ENCODE data around the gene SKI. TPM values are rescaled to one million over a fixed set of nuclear protein-coding genes. Genes with fewer than 3 reads are reported as not detected.
A peak's percentile ranks its signal among the peaks of the same experiment; 100 is the strongest.

SKI gene
- total and polyA plus RNA-seq, 5 donors from 2014 or later, result 0.25 to 218 (median 0.35) TPM

DNA sequence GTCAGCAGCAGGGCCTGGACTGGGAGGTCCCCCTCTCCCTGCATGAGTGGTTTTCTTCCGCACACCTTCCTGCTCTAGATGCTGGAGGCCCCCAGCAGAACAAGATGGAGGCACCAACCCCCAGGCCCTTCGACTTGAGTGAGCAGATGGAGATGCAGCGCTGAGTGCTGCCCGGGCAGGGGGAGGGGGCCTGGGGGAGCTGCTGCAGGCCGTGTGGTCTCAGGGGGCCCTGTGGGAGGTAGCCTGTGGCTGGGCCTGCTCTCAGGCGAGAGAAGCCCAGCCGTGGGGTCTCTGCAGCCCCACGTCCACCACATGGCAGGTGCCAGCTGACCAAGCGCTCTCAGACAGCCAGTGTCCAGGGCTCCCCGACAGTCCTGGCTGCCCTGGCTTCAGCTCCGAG is 32.3 kb upstream of the SKI start:
- H3K4me1 Mint-ChIP-seq, result peaks cover 0 to 36% (median 12%) of the 10 kb centered on the region in 4 donors
- H3K27me3 ChIP-seq (ENCODE audit: control insufficient read depth, insufficient read depth, low read length), result no peaks in the 10 kb centered on the region
- ATAC-seq (ENCODE audit: low read depth in 2 of 2) (no peak), DNase-seq (no peak)
- H3K36me3 Mint-ChIP-seq, result no peaks in the 10 kb centered on the region
- no peak overlapping the region for H3K4me3 Mint-ChIP-seq
- H3K4me1 ChIP-seq (ENCODE audit: control insufficient read depth, insufficient read depth, low read length, poor library complexity, severe bottlenecking), result peaks cover 36% of the 10 kb centered on the region
- peak overlapping the region; percentile 81 for H3K27ac ChIP-seq (ENCODE audit: insufficient read depth, low read length, poor library complexity, severe bottlenecking)
- no peak overlapping the region for H3K4me3 ChIP-seq (ENCODE audit: low read depth, low read length)
- peak overlapping the region in 2 of 3 donors; percentile 51 to 76 for H3K27ac Mint-ChIP-seq
- no peaks in the 10 kb centered on the region for H3K36me3 ChIP-seq (ENCODE audit: control insufficient read depth, insufficient read depth, low read length)
- H3K27me3 Mint-ChIP-seq, result no peaks in the 10 kb centered on the region
- H3K9me3 ChIP-seq (ENCODE audit: control insufficient read depth in 2 of 2, low read length in 2 of 2), result no peaks in the 10 kb centered on the region
- H3K9me3 Mint-ChIP-seq, result no peaks in the 10 kb centered on the region

DNA sequence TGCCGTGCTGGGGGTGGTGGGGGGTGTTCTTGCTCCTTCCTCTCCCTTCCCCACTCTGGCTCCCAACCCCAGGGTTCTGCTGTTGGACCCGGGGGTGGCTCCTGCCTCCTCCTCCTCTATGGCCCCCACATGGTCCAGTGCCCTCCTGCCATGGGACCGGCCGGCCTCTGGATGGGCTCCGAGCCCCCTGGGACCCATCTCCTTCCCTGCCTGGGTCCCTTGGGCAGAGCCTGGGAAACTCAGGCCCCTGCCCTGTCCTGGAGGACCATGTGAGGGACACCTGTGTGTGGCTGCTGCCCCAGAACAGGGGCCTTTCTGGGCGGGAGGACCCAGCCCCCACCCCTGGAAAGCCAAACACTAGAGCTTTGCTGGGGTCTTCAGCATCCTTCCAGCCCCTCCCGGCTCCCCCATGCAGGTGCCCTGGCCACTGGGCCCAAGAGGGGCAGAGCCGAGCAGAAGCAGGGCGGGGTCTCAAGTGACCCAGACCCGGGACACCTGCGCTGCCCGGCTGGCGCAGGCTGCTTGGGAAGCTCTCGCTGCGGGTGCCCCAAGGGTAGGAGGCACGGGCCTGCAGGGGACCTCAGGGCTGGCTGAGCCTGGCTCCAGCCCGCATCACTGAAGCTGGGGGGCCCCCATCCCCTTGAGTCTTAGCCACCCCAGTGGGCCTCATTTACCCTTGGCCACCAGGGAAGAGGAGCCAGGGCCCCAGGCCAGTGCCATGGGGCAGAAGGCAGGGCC is 31.0 kb upstream of the SKI start:
- ATAC-seq (ENCODE audit: low read depth in 2 of 2) (no peak), DNase-seq (no peak)
- Mint-ChIP-seq H3K27ac (no peak overlapping the region), H3K4me3 (no peak overlapping the region), H3K9me3 (no peaks in the 10 kb centered on the region), H3K27me3 (no peaks in the 10 kb centered on the region), H3K36me3 (no peaks in the 10 kb centered on the region), H3K4me1 (peaks cover 0 to 32% (median 9%) of the 10 kb centered on the region in 4 donors)
- H3K27ac ChIP-seq (ENCODE audit: insufficient read depth, low read length, poor library complexity, severe bottlenecking), result no peak overlapping the region
- H3K4me3 ChIP-seq (ENCODE audit: low read depth, low read length), result no peak overlapping the region
- H3K4me1 ChIP-seq (ENCODE audit: control insufficient read depth, insufficient read depth, low read length, poor library complexity, severe bottlenecking), result peaks cover 36% of the 10 kb centered on the region
- no peaks in the 10 kb centered on the region for H3K9me3 ChIP-seq (ENCODE audit: control insufficient read depth in 2 of 2, low read length in 2 of 2)
- no peaks in the 10 kb centered on the region for H3K36me3 ChIP-seq (ENCODE audit: control insufficient read depth, insufficient read depth, low read length)
- H3K27me3 ChIP-seq (ENCODE audit: control insufficient read depth, insufficient read depth, low read length), result no peaks in the 10 kb centered on the region

DNA sequence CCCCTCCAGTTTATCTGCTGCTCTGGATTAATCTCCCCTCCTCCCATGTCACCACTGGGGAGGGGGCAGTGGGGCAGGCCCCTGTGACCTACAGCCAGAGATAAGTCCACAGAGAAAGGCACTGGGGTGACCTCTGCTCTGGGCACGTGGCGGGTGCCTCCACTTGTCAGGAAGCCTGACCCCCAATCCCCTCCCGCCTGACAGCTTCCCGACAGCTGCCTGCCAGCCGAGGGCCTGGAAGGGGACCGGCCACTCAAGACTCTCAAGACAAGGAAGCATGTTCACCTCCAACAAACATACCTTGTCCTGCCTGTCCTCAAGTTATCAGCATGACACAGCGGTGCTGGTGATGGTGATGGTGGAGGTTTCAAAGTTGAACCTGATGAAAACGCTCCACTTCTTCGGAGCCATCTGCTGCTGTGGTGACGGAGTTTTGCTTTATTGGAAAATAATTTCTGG is 30.4 kb upstream of the SKI start:
- Histone ChIP-seq H3K4me1 (ENCODE audit: control insufficient read depth, insufficient read depth, low read length, poor library complexity, severe bottlenecking) (peaks cover 36% of the 10 kb centered on the region), H3K27me3 (ENCODE audit: control insufficient read depth, insufficient read depth, low read length) (no peaks in the 10 kb centered on the region), H3K4me3 (ENCODE audit: low read depth, low read length) (no peak overlapping the region), H3K27ac (ENCODE audit: insufficient read depth, low read length, poor library complexity, severe bottlenecking) (no peak overlapping the region), H3K36me3 (ENCODE audit: control insufficient read depth, insufficient read depth, low read length) (no peaks in the 10 kb centered on the region), H3K9me3 (ENCODE audit: control insufficient read depth in 2 of 2, low read length in 2 of 2) (no peaks in the 10 kb centered on the region)
- ATAC-seq (ENCODE audit: low read depth in 2 of 2) (no peak), DNase-seq (no peak)
- peak overlapping the region in 1 of 4 donors; percentile 22 for H3K4me3 Mint-ChIP-seq
- peaks cover 0 to 30% (median 9%) of the 10 kb centered on the region in 4 donors for H3K4me1 Mint-ChIP-seq
- H3K36me3 Mint-ChIP-seq, result no peaks in the 10 kb centered on the region
- H3K9me3 Mint-ChIP-seq, result no peaks in the 10 kb centered on the region
- peak overlapping the region; percentile 52 to 90 (median 62) for H3K27ac Mint-ChIP-seq
- no peaks in the 10 kb centered on the region for H3K27me3 Mint-ChIP-seq

DNA sequence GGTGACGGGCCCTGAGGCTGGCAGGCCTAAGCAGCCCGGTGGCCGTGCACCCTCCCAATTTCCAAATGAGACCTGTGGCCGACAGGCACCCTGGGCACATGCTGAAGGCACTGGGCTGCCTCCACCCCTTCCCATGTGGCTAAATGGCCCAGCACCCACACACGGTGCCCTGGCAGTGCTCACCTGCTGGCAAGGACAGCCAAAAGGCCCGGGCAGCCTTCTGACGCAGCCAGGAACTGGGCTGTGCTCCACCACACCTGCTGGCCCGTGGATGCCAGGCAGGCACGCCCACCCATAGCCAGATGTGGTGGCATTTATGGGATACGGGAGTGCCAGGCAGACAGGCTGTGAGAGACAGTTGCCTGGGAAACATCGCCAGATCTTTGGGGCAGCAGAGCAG is 29.5 kb upstream of the SKI start:
- no peaks in the 10 kb centered on the region for H3K36me3 ChIP-seq (ENCODE audit: control insufficient read depth, insufficient read depth, low read length)
- H3K4me1 ChIP-seq (ENCODE audit: control insufficient read depth, insufficient read depth, low read length, poor library complexity, severe bottlenecking), result peaks cover 34% of the 10 kb centered on the region
- no peaks in the 10 kb centered on the region for H3K27me3 Mint-ChIP-seq
- DNase-seq (no peak), ATAC-seq (ENCODE audit: low read depth in 2 of 2) (no peak)
- no peaks in the 10 kb centered on the region for H3K36me3 Mint-ChIP-seq
- peaks cover 0 to 28% (median 9%) of the 10 kb centered on the region in 4 donors for H3K4me1 Mint-ChIP-seq
- no peaks in the 10 kb centered on the region for H3K9me3 ChIP-seq (ENCODE audit: control insufficient read depth in 2 of 2, low read length in 2 of 2)
- peak overlapping the region; percentile 78 for H3K27ac ChIP-seq (ENCODE audit: insufficient read depth, low read length, poor library complexity, severe bottlenecking)
- H3K9me3 Mint-ChIP-seq, result no peaks in the 10 kb centered on the region
- H3K4me3 ChIP-seq (ENCODE audit: low read depth, low read length), result no peak overlapping the region
- peak overlapping the region; percentile 81 to 93 (median 90) for H3K27ac Mint-ChIP-seq
- peak overlapping the region; percentile 83 to 92 (median 88) for H3K4me3 Mint-ChIP-seq
- no peaks in the 10 kb centered on the region for H3K27me3 ChIP-seq (ENCODE audit: control insufficient read depth, insufficient read depth, low read length)

DNA sequence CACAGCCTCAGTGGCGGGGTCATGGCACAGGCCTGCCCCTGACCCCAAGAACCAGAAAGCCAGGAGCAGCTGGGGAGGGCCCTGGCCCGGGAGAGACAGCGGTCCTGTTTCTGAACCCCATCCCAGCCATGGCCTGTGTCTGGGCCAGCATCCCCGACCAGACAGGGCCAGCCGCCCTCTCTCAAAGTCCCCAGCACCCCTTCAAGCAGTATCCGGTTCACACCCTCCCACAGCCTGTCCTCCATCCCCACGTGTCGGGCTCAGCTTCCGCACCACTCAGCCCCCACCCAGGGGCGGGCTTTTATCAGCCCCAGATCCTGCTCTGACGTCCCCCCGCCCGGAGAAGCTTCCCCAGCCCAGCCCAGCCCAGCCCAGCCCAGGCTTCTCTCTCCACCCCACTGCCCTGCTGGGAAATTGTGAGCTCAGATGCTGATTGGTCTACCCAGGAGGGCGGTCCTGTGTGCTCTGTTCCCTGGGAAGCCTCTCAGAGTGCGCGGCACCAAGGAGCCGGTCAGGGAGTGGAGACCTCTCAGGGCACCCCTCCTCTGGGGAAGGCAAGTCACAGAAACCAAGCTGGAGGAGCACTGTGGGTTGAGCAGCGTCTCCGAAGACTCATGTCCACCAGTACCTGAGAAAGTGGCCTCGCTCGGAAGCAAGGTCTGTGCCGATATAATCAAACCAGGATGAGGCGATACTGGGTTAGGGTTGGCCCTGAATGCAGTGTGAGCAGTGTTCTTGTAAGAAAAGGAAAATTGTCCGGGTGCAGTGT is 28.9 kb upstream of the SKI start:
- H3K27me3 Mint-ChIP-seq, result no peaks in the 10 kb centered on the region
- peak overlapping the region; percentile 78 for H3K27ac ChIP-seq (ENCODE audit: insufficient read depth, low read length, poor library complexity, severe bottlenecking)
- H3K27ac Mint-ChIP-seq, result peak overlapping the region; percentile 81 to 93 (median 90)
- H3K9me3 Mint-ChIP-seq, result no peaks in the 10 kb centered on the region
- peaks cover 29% of the 10 kb centered on the region for H3K4me1 ChIP-seq (ENCODE audit: control insufficient read depth, insufficient read depth, low read length, poor library complexity, severe bottlenecking)
- H3K4me3 Mint-ChIP-seq, result peak overlapping the region; percentile 83 to 92 (median 88)
- H3K4me3 ChIP-seq (ENCODE audit: low read depth, low read length), result peak overlapping the region; percentile 75
- H3K27me3 ChIP-seq (ENCODE audit: control insufficient read depth, insufficient read depth, low read length), result no peaks in the 10 kb centered on the region
- H3K9me3 ChIP-seq (ENCODE audit: control insufficient read depth in 2 of 2, low read length in 2 of 2), result no peaks in the 10 kb centered on the region
- H3K4me1 Mint-ChIP-seq, result peaks cover 0 to 25% (median 9%) of the 10 kb centered on the region in 4 donors
- no peaks in the 10 kb centered on the region for H3K36me3 ChIP-seq (ENCODE audit: control insufficient read depth, insufficient read depth, low read length)
- no peaks in the 10 kb centered on the region for H3K36me3 Mint-ChIP-seq
- peak; percentile 69 to 97 (median 78) for DNase-seq
- peak; percentile 66 to 67 for ATAC-seq (ENCODE audit: low read depth in 2 of 2)

DNA sequence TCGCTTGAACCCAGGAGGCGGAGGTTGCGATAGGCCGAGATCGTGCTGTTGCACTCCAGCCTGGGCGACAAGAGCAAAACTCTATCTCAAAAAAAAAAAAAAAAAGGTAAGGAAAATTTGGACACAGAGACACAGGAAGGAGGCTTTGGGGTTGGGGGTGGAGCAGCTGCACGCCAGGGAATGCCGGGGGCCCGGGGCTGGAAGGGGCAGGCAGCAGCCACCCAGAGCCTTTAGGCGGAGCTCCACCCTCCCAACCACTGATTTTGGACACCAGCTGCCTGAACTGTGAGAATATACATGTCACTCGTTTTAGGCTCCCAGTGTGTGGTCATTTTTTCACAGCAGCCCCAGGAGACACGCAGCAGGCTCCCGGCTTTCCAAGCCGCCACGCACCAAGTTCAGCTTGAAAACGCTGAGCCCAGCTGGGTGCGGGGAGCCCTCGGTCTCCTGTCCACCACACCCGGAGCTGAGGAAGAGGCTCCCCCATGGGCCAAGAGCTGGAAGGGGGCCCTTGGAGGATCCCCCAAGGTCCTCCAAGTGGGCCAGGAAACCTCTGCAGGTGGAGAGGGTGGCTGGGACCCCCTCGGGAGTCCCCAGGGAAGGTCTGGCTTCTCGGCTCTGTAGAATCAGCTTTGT is 27.7 kb upstream of the SKI start:
- peak overlapping the region in 1 of 4 donors; percentile 92 for H3K4me3 Mint-ChIP-seq
- Histone ChIP-seq H3K4me1 (ENCODE audit: control insufficient read depth, insufficient read depth, low read length, poor library complexity, severe bottlenecking) (peaks cover 29% of the 10 kb centered on the region), H3K4me3 (ENCODE audit: low read depth, low read length) (no peak overlapping the region), H3K36me3 (ENCODE audit: control insufficient read depth, insufficient read depth, low read length) (no peaks in the 10 kb centered on the region), H3K27me3 (ENCODE audit: control insufficient read depth, insufficient read depth, low read length) (no peaks in the 10 kb centered on the region), H3K27ac (ENCODE audit: insufficient read depth, low read length, poor library complexity, severe bottlenecking) (no peak overlapping the region), H3K9me3 (ENCODE audit: control insufficient read depth in 2 of 2, low read length in 2 of 2) (no peaks in the 10 kb centered on the region)
- ATAC-seq (ENCODE audit: low read depth in 2 of 2), result no peak
- no peaks in the 10 kb centered on the region for H3K27me3 Mint-ChIP-seq
- DNase-seq, result no peak
- H3K9me3 Mint-ChIP-seq, result no peaks in the 10 kb centered on the region
- no peaks in the 10 kb centered on the region for H3K36me3 Mint-ChIP-seq
- H3K27ac Mint-ChIP-seq, result peak overlapping the region in 1 of 3 donors; percentile 81
- peaks cover 0 to 25% (median 9%) of the 10 kb centered on the region in 4 donors for H3K4me1 Mint-ChIP-seq

DNA sequence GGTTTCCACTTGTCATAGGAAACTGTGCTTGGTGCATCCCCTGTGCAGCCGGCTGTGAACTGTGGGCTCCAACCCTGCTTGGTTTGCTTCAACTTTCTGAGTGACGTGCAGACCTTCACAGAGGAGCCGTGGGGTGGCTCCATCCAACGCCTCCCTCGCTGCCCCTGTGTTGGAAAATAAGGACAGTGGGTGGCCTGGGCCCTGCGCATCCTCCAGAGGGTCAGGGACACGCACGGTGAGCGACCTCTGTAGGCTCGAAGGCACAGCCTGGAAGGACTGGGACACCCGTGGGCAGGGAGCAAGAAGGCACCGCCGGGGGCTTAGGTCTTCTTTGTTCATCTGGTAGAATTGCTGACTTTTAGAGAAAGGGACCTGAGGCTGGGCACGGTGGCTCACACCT is 27.1 kb upstream of the SKI start:
- Histone ChIP-seq H3K36me3 (ENCODE audit: control insufficient read depth, insufficient read depth, low read length) (no peaks in the 10 kb centered on the region), H3K4me3 (ENCODE audit: low read depth, low read length) (no peak overlapping the region), H3K9me3 (ENCODE audit: control insufficient read depth in 2 of 2, low read length in 2 of 2) (no peaks in the 10 kb centered on the region), H3K27ac (ENCODE audit: insufficient read depth, low read length, poor library complexity, severe bottlenecking) (no peak overlapping the region), H3K4me1 (ENCODE audit: control insufficient read depth, insufficient read depth, low read length, poor library complexity, severe bottlenecking) (peaks cover 31% of the 10 kb centered on the region), H3K27me3 (ENCODE audit: control insufficient read depth, insufficient read depth, low read length) (no peaks in the 10 kb centered on the region)
- H3K36me3 Mint-ChIP-seq, result no peaks in the 10 kb centered on the region
- H3K9me3 Mint-ChIP-seq, result no peaks in the 10 kb centered on the region
- H3K27ac Mint-ChIP-seq, result no peak overlapping the region
- H3K27me3 Mint-ChIP-seq, result no peaks in the 10 kb centered on the region
- ATAC-seq (ENCODE audit: low read depth in 2 of 2) (no peak), DNase-seq (no peak)
- H3K4me3 Mint-ChIP-seq, result no peak overlapping the region
- H3K4me1 Mint-ChIP-seq, result peaks cover 0 to 29% (median 9%) of the 10 kb centered on the region in 4 donors
